ENCODE results near the gene THADA.
"Not testable (repeated sequence)": the region's sequence is repeated elsewhere in the genome, so short reads cannot be mapped to it uniquely, and the experiment has no call there.

THADA gene

DNA sequence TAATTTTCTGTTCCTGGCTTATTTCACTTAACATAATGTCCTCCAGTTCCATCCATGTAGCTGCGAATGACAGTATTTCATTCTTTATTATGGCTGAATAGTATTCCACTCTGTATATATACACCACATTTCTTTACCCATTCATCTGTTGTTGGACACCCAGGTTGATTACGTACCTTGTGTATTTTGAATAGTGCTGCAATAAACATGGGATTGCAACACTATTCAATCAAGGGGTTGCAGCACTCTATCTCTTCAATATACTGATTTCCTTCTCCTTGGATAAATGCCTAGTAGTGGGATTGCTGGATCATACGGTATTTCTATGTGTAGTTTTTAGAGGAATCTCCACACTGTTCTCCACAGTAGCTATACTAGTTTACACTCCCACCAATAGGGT lies 61.3 kb downstream of the THADA start:
- ATAC-seq: no peak
- H3K36me3 Mint-ChIP-seq: peaks cover 50% of the 10 kb centered on the region
- no peak overlapping the region for H3K4me3 Mint-ChIP-seq
- DNase-seq (ENCODE audit: low spot score in 2 of 2): no peak
- no peak overlapping the region for H3K27ac Mint-ChIP-seq
- no peaks in the 10 kb centered on the region for H3K9me3 Mint-ChIP-seq
- peaks cover 4% of the 10 kb centered on the region for H3K4me1 Mint-ChIP-seq

GRCh38 chr2:43532572-43532971 lies 63.3 kb downstream of the THADA start:
- DNase-seq (ENCODE audit: low spot score in 2 of 2); H3K9me3 Mint-ChIP-seq: not testable (repeated sequence)
- peaks cover 37% of the 10 kb centered on the region for H3K36me3 Mint-ChIP-seq

GRCh38 chr2:43531251-43531650 lies 64.6 kb downstream of the THADA start:
- no peak for DNase-seq (ENCODE audit: low spot score in 2 of 2)
- H3K27ac Mint-ChIP-seq: no peak overlapping the region
- H3K36me3 Mint-ChIP-seq: peaks cover 32% of the 10 kb centered on the region
- no peaks in the 10 kb centered on the region for H3K9me3 Mint-ChIP-seq
- H3K4me3 Mint-ChIP-seq: no peak overlapping the region
- peaks cover 4% of the 10 kb centered on the region for H3K4me1 Mint-ChIP-seq
- no peak for ATAC-seq

More at GRCh38 chr2:43532572-43532971, 63.3 kb downstream of the THADA start:
- H3K4me3 Mint-ChIP-seq, ATAC-seq, H3K27ac Mint-ChIP-seq, H3K4me1 Mint-ChIP-seq: not testable (repeated sequence)

- Mint-ChIP-seq H3K4me3 (no peak overlapping the region), H3K36me3 (peaks cover 12% of the 10 kb centered on the region), H3K9me3 (peaks cover 3% of the 10 kb centered on the region), H3K27ac (no peak overlapping the region), H3K4me1 (peaks cover 7% of the 10 kb centered on the region)
- no peak for DNase-seq (ENCODE audit: low spot score in 2 of 2)
- ATAC-seq: no peak
Observed at GRCh38 chr2:43526994-43527393, 68.8 kb downstream of the THADA start.

- DNase-seq (ENCODE audit: low spot score in 2 of 2): no peak
- ATAC-seq: no peak
- Mint-ChIP-seq H3K27ac (no peak overlapping the region), H3K36me3 (peaks cover 12% of the 10 kb centered on the region), H3K4me3 (no peak overlapping the region), H3K4me1 (peaks cover 7% of the 10 kb centered on the region), H3K9me3 (peaks cover 3% of the 10 kb centered on the region)
Observed at GRCh38 chr2:43525506-43525905, 70.3 kb downstream of the THADA start.

DNA sequence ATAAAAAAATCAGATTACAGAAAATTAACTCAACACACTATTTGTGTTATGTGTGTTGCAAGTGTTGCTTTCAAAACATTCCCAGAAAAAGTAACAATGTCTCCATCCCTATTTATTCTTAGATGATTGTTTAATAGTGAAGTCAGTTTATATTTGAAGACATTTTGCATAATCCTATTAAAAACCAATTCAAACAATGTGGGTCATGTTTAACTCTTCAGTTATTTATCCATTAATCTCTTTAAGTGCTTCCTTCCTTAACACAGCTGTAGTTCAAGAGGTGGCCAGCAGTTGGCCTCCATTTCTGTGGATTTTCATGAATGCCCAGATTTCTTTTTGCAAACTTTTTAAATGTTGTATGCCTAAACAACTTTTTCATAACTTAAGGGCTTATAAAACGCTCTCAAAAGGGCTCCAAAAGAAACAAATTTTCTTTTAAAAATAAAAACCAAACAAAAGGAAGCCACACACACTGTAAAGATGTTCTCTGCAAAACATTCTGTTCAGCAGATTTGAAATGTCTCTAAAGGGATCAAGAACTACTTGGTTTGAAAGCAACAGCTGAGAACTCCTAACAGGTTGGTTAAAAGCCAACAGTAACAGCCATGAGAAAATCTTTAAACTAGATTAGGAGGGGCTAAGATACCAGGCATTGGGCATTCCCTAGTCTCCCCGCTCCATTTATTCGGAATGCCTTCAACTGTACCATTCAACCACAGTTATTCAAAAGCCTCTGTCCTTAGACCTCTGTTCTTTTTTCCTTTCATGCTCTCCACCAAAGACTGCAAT lies 71.5 kb downstream of the THADA start:
- peaks cover 3% of the 10 kb centered on the region for H3K9me3 Mint-ChIP-seq
- ATAC-seq (no peak), DNase-seq (ENCODE audit: low spot score in 2 of 2) (no peak)
- peaks cover 12% of the 10 kb centered on the region for H3K36me3 Mint-ChIP-seq
- no peak overlapping the region for H3K4me3 Mint-ChIP-seq
- no peak overlapping the region for H3K27ac Mint-ChIP-seq
- peaks cover 7% of the 10 kb centered on the region for H3K4me1 Mint-ChIP-seq

DNA sequence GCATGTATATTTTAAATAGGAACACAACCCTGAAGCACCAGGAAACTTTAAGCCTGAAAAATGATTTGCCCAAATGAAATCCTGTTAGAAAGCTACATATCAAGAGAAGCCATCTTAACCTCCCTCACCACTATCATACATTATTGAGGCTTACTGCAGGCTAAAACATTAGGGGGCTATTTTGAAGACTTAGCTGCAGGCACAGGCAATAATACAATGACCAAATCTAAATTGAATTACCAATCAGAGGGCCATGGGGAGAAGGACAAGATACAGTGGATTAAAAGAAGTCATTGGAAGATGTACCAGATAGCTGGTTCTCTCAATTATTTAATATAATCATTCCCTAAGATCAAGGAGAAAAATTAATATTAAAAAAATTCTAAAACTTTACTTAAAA lies 73.7 kb downstream of the THADA start:
- DNase-seq (ENCODE audit: low spot score in 2 of 2) (no peak), ATAC-seq (no peak)
- H3K27ac Mint-ChIP-seq: no peak overlapping the region
- H3K4me3 Mint-ChIP-seq: no peak overlapping the region
- H3K4me1 Mint-ChIP-seq: peaks cover 7% of the 10 kb centered on the region
- H3K9me3 Mint-ChIP-seq: peaks cover 3% of the 10 kb centered on the region
- H3K36me3 Mint-ChIP-seq: peaks cover 12% of the 10 kb centered on the region

DNA sequence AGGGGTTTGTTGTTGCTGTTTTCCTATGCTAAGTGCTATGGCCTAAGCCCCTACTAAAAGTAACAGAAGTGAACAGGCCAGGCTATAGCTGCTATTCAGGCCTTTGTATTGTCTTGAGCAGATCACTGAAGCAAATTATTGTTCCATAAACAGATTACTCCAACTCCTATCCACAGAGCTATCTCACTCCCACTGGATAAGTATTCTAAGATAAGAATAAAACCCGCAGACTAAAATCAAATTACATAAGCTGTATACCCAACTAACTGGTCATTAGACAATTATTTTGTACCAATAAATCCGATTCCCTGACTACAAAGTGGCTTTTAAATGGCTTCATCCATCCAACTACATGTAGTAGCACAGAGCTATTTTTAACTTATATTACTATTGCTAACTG lies 74.3 kb downstream of the THADA start:
- Mint-ChIP-seq H3K9me3 (peaks cover 3% of the 10 kb centered on the region), H3K36me3 (peaks cover 7% of the 10 kb centered on the region), H3K4me3 (no peak overlapping the region), H3K27ac (no peak overlapping the region), H3K4me1 (peaks cover 7% of the 10 kb centered on the region)
- no peak for ATAC-seq
- DNase-seq (ENCODE audit: low spot score in 2 of 2): no peak

- no peak overlapping the region for H3K27ac Mint-ChIP-seq
- peaks cover 3% of the 10 kb centered on the region for H3K9me3 Mint-ChIP-seq
- H3K36me3 Mint-ChIP-seq: peaks cover 7% of the 10 kb centered on the region
- no peak for DNase-seq (ENCODE audit: low spot score in 2 of 2)
- peaks cover 12% of the 10 kb centered on the region for H3K4me1 Mint-ChIP-seq
- no peak overlapping the region for H3K4me3 Mint-ChIP-seq
- ATAC-seq: no peak
Observed at GRCh38 chr2:43520919-43521318, 74.9 kb downstream of the THADA start.

DNA sequence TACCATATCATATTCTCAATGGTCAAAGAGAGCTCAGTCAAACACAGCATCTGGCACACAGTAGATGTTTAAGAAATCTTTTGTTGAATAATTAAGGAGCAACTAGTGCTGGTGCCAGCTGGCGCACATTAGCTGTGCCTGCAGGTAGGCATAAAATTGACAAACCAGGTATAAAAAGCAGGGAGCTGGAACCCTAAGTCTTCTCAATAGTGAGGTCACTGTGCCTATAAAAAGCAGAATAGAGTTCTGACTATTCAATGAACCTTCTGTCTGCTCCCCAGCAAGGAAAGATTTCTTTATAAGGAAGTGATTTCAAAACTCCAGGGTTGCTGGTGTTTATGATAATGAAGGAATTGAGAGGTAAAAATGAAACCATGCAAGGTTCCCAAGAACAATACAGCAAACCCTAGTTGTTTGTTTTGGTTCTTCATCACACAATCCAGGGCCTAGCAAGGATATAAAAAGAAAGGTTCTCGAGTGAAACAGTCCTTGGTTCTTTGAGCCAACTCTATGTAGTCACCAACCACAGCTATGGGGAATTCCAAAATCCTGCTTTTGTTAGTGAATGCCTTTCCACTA lies 76.1 kb downstream of the THADA start:
- DNase-seq (ENCODE audit: low spot score in 2 of 2): no peak
- ATAC-seq: peak; percentile 36
- no peaks in the 10 kb centered on the region for H3K36me3 Mint-ChIP-seq
- H3K9me3 Mint-ChIP-seq: no peaks in the 10 kb centered on the region
- H3K4me1 Mint-ChIP-seq: peaks cover 11% of the 10 kb centered on the region
- peak overlapping the region; percentile 6 for H3K27ac Mint-ChIP-seq
- no peak overlapping the region for H3K4me3 Mint-ChIP-seq

GRCh38 chr2:43518718-43519117 lies 77.1 kb downstream of the THADA start:
- H3K27ac Mint-ChIP-seq: peak overlapping the region; percentile 38
- H3K4me1 Mint-ChIP-seq: peaks cover 10% of the 10 kb centered on the region
- ATAC-seq (no peak), DNase-seq (ENCODE audit: low spot score in 2 of 2) (no peak)
- no peaks in the 10 kb centered on the region for H3K9me3 Mint-ChIP-seq
- H3K4me3 Mint-ChIP-seq: no peak overlapping the region
- H3K36me3 Mint-ChIP-seq: peaks cover 5% of the 10 kb centered on the region

DNA sequence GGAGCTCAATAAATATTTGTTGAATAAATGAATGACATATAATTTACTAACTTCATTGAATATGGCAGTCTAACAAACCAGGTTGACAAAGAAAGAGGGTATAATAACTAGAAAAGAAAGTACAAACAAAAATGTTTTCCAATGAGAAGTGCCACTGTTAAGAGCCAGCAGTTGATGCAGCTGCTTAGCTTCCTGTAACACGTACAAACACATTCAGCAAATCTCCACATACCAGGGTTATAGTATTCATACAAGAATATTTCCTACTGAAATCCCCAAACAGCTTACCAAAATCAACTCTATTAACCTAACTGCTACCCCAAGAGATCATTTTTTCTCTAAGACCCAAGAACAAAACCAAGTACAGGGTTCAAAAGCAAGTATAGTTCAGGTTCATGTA lies 77.7 kb downstream of the THADA start:
- ATAC-seq (no peak), DNase-seq (ENCODE audit: low spot score in 2 of 2) (no peak)
- Mint-ChIP-seq H3K9me3 (no peaks in the 10 kb centered on the region), H3K4me3 (no peak overlapping the region), H3K4me1 (peaks cover 10% of the 10 kb centered on the region), H3K36me3 (peaks cover 10% of the 10 kb centered on the region), H3K27ac (peak overlapping the region; percentile 38)

DNA sequence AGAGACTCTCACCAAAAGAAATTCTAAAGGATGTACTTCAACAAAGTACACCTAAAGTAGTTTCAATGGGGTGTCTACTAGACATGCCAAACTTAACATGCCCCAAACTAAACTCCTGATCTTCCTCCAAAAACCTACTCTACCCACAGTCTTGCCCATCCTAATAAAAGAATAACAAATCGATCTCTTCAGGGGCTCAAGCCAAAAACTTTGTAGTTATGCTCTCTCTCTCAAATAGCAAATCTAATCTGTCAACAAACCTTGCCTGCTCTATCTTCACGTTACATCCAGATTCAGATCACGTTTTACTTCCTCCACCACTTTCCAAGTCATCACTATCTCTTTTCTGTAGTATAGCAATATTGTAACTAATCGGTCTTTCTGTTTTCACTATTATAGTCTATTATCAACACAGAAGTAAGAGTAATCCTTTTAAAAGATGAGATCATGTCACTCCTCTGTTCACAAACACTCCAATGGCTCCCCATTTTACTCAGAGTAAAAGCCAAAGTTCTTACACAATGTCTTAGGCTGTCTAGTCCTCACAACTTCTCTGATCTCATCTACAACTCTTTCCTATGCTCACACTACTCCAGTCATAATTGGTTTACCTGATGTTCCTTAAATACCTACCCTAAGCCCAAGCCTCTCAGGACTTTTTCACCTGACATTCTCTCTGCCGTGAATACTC lies 79.9 kb downstream of the THADA start:
- no peaks in the 10 kb centered on the region for H3K9me3 Mint-ChIP-seq
- no peak overlapping the region for H3K4me3 Mint-ChIP-seq
- H3K4me1 Mint-ChIP-seq: peaks cover 18% of the 10 kb centered on the region
- no peak overlapping the region for H3K27ac Mint-ChIP-seq
- peak; percentile 80 for ATAC-seq
- no peak for DNase-seq (ENCODE audit: low spot score in 2 of 2)
- H3K36me3 Mint-ChIP-seq: peaks cover 20% of the 10 kb centered on the region

- Mint-ChIP-seq H3K36me3 (peaks cover 20% of the 10 kb centered on the region), H3K27ac (no peak overlapping the region), H3K9me3 (no peaks in the 10 kb centered on the region), H3K4me3 (no peak overlapping the region), H3K4me1 (peaks cover 18% of the 10 kb centered on the region)
- DNase-seq (ENCODE audit: low spot score in 2 of 2) (no peak), ATAC-seq (no peak)
Observed at GRCh38 chr2:43515248-43515647, 80.6 kb downstream of the THADA start.

GRCh38 chr2:43513796-43514195 lies 82.0 kb downstream of the THADA start:
- Mint-ChIP-seq H3K36me3 (peaks cover 27% of the 10 kb centered on the region), H3K27ac (no peak overlapping the region), H3K4me3 (no peak overlapping the region), H3K9me3 (no peaks in the 10 kb centered on the region), H3K4me1 (peaks cover 24% of the 10 kb centered on the region)
- no peak for ATAC-seq
- no peak for DNase-seq (ENCODE audit: low spot score in 2 of 2)

GRCh38 chr2:43513216-43513615 lies 82.6 kb downstream of the THADA start:
- DNase-seq (ENCODE audit: low spot score in 2 of 2) (no peak), ATAC-seq (no peak)
- peaks cover 29% of the 10 kb centered on the region for H3K4me1 Mint-ChIP-seq
- no peak overlapping the region for H3K4me3 Mint-ChIP-seq
- no peak overlapping the region for H3K27ac Mint-ChIP-seq
- H3K9me3 Mint-ChIP-seq: no peaks in the 10 kb centered on the region
- peaks cover 27% of the 10 kb centered on the region for H3K36me3 Mint-ChIP-seq

All from stimulated activated effector memory CD8-positive, alpha-beta T cell treated with anti-CD3 and anti-CD28 coated beads, Interleukin-12 subunit alpha, Interleukin-12 subunit beta, amount 100 ng/mL, for 72 hours (primary cell).